ENCODE measurements around the gene ABCB9.

The ABCB9 gene

DNA sequence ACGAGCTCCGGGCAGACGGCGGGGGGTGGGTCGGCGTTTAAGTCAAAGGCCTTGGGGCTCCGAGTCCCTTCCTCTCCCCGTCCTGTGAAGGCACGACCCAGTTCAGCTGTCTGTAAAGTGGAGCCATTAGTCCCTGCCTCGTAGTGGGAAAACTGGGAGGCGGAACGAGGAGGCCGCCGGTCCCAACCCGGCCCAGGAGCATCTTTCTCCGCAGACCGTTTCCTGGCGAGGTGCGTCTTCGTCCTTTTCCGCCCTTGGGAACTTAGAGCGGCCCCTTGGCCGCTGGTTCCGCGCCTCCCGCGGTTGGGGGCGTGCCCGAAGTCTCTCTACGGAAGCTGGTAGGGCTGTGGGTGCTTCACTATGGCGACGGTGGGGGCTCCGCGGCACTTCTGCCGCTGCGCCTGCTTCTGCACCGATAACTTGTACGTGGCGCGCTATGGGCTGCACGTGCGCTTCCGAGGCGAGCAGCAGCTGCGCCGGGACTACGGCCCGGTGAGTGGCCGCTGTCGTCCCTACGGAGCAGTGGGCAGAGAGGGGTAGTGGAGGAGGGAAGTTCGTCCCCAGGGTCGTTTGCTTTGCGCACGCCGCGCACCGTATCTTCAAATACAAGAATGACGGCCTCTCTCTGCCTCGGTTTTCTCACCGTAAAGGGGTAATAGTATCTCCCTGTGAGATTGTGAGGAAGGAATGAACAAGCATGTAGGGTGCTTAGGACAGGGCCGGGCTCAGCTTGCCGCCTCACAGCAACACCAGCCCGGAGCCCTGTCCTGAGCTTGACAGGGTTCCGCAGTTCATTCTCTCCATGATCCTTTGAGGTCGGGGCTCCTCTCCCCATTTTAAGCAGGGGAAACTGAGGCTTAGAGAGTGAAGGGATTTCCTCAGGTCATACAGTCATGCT lies 8.9 kb upstream of the ABCB9 start, which contains the start of gene OGFOD2:
TSS of gene OGFOD2 (plus strand) at position 353 of the 898 bp plus-strand sequence. CDS start at position 361, 8 bp downstream.
- Histone ChIP-seq H4K20me1 (ENCODE audit: control insufficient read depth, insufficient read depth, low read depth, low read length) (no peaks in the 10 kb centered on the region), H3K27ac (ENCODE audit: low read depth, low read length) (peak within 1 kb of the TSS; percentile 86), H3K79me2 (ENCODE audit: control insufficient read depth, low read length) (peaks cover 54% of the 10 kb centered on the region), H3K27me3 (ENCODE audit: control insufficient read depth, low read length) (no peaks in the 10 kb centered on the region), H3K9me3 (ENCODE audit: control insufficient read depth, insufficient read depth, low read length) (no peaks in the 10 kb centered on the region), H3K36me3 (ENCODE audit: control insufficient read depth, low read length) (peaks cover 37% of the 10 kb centered on the region), H3K4me2 (ENCODE audit: low read length) (peak within 1 kb of the TSS; percentile 89), H3F3A (ENCODE audit: control insufficient read depth, insufficient read depth) (no peaks in the 10 kb centered on the region), H3K4me3 (ENCODE audit: low read length) (peak within 1 kb of the TSS; percentile 88), H3K9me2 (replicated peaks; ENCODE audit: control insufficient read depth, low read length) (no peaks in the 10 kb centered on the region), H3K4me1 (ENCODE audit: control insufficient read depth, low read length) (peaks cover 30% of the 10 kb centered on the region)
- TF ChIP-seq, protein P1, sequence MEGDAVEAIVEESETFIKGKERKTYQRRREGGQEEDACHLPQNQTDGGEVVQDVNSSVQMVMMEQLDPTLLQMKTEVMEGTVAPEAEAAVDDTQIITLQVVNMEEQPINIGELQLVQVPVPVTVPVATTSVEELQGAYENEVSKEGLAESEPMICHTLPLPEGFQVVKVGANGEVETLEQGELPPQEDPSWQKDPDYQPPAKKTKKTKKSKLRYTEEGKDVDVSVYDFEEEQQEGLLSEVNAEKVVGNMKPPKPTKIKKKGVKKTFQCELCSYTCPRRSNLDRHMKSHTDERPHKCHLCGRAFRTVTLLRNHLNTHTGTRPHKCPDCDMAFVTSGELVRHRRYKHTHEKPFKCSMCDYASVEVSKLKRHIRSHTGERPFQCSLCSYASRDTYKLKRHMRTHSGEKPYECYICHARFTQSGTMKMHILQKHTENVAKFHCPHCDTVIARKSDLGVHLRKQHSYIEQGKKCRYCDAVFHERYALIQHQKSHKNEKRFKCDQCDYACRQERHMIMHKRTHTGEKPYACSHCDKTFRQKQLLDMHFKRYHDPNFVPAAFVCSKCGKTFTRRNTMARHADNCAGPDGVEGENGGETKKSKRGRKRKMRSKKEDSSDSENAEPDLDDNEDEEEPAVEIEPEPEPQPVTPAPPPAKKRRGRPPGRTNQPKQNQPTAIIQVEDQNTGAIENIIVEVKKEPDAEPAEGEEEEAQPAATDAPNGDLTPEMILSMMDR (IDR thresholded peaks at IDR 0.05; ENCODE audit: low read depth, low read length, poor library complexity, severe bottlenecking) = no peak
- no peak for TF ChIP-seq EZH2phosphoT487 (IDR thresholded peaks at IDR 0.05; ENCODE audit: borderline replicate concordance, low read length)

DNA sequence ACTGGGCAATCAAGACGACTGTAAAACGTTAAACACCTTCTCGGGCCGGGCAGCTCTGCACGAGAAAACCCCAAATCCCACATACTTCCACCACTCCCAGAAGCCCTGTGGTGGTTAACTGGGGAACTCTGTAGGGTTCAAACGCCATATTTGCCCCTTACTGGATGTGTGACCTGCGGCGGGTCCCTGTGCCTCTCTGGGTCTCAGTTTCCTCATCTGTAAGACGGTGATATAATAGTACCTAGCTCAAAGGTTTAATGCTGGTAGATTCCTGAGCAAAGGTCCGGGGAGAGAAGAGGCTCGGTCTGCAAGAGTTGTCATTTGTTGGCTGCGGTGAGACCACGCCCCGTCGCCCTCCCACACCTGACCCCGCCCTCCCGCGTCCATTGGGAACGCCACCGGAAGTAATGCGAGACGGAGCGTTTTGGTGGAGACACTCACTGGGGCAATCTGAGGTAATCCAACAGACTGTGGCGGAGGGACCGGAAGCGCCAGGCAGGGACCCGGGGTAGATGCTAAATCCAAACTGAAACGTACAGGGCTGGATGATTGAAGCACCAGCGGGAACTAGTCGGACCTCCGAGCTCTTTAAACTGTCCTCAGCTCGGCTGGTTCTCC lies 8.1 kb upstream of the ABCB9 start:
- H3K27ac ChIP-seq (ENCODE audit: low read depth, low read length) = peak overlapping the region; percentile 86
- H3K9me3 ChIP-seq (ENCODE audit: control insufficient read depth, insufficient read depth, low read length) = no peaks in the 10 kb centered on the region
- peak overlapping the region; percentile 89 for H3K4me2 ChIP-seq (ENCODE audit: low read length)
- peaks cover 31% of the 10 kb centered on the region for H3K36me3 ChIP-seq (ENCODE audit: control insufficient read depth, low read length)
- H3K79me2 ChIP-seq (ENCODE audit: control insufficient read depth, low read length) = peaks cover 47% of the 10 kb centered on the region
- no peaks in the 10 kb centered on the region for H3K9me2 ChIP-seq (replicated peaks; ENCODE audit: control insufficient read depth, low read length)
- no peaks in the 10 kb centered on the region for H3K27me3 ChIP-seq (ENCODE audit: control insufficient read depth, low read length)
- no peak for TF ChIP-seq EZH2phosphoT487 (IDR thresholded peaks at IDR 0.05; ENCODE audit: borderline replicate concordance, low read length)
- TF ChIP-seq, protein P1 (IDR thresholded peaks at IDR 0.05; ENCODE audit: low read depth, low read length, poor library complexity, severe bottlenecking) = no peak
- peaks cover 26% of the 10 kb centered on the region for H3K4me1 ChIP-seq (ENCODE audit: control insufficient read depth, low read length)
- no peaks in the 10 kb centered on the region for H3F3A ChIP-seq (ENCODE audit: control insufficient read depth, insufficient read depth)
- H4K20me1 ChIP-seq (ENCODE audit: control insufficient read depth, insufficient read depth, low read depth, low read length) = no peaks in the 10 kb centered on the region
- peak overlapping the region; percentile 88 for H3K4me3 ChIP-seq (ENCODE audit: low read length)

DNA sequence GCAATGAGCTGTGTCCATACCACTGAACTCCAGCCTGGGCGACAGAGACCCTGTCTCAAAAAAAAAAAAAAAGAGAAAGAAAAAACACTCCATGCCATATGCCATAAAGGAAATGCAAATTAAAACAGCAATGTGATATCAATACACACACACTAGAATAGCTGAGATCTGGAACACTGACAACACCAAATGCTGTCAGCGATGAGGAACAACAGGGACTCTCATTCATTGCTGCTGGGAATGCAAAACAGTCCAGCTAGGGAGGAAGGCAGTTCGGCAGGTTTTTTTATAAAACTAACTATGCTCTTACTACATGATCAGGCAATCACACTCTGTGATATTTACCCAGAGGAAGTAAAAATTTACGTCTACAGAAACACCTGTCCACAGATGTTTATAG lies 3.4 kb upstream of the ABCB9 start:
- Histone ChIP-seq H3K79me2 (ENCODE audit: control insufficient read depth, low read length) (0 out of 2 replicates have a peak, but pooled peaks cover 4% of the 10 kb centered on the region), H4K20me1 (ENCODE audit: control insufficient read depth, insufficient read depth, low read depth, low read length) (peaks cover 5% of the 10 kb centered on the region; the same call in 1 of the 2 replicates), H3K4me3 (ENCODE audit: low read length) (no peak overlapping the region), H3F3A (ENCODE audit: control insufficient read depth, insufficient read depth) (peaks cover 6% of the 10 kb centered on the region), H3K27ac (ENCODE audit: low read depth, low read length) (no peak overlapping the region), H3K4me2 (ENCODE audit: low read length) (no peak overlapping the region), H3K9me2 (replicated peaks; ENCODE audit: control insufficient read depth, low read length) (no peaks in the 10 kb centered on the region), H3K27me3 (ENCODE audit: control insufficient read depth, low read length) (no peaks in the 10 kb centered on the region), H3K36me3 (ENCODE audit: control insufficient read depth, low read length) (no peaks in the 10 kb centered on the region; the same call in 1 of the 2 replicates), H3K4me1 (ENCODE audit: control insufficient read depth, low read length) (peaks cover 20% of the 10 kb centered on the region), H3K9me3 (ENCODE audit: control insufficient read depth, insufficient read depth, low read length) (no peaks in the 10 kb centered on the region)
- TF ChIP-seq, protein P1 (IDR thresholded peaks at IDR 0.05; ENCODE audit: low read depth, low read length, poor library complexity, severe bottlenecking) = no peak
- no peak for TF ChIP-seq EZH2phosphoT487 (IDR thresholded peaks at IDR 0.05; ENCODE audit: borderline replicate concordance, low read length)

All from DOHH2 (cell line).